GM18909 (cell line): ENCODE data around the gene AIG1.
"Not testable (repeated sequence)": the region's sequence is repeated elsewhere in the genome, so short reads cannot be mapped to it uniquely, and the experiment has no call there.

Experiments used
- ATAC-seq: cut with Tn5 transposase; IDR thresholded peaks from one replicate; pipeline ENCODE4 v1.9.1; 2021; ENCODE audit warnings: mild to moderate bottlenecking; ENCODE audit not compliant: unreplicated experiment, poor library complexity

AIG1 gene

GRCh38 chr6:143123941-143124340, 63.3 kb downstream of the AIG1 start:
- ATAC-seq = no peak

- ATAC-seq = no peak
Observed at GRCh38 chr6:143125455-143125854, 64.8 kb downstream of the AIG1 start.

GRCh38 chr6:143125864-143126573, 65.3 kb downstream of the AIG1 start:
- ATAC-seq = peak; percentile 60

GRCh38 chr6:143126574-143126941, 65.9 kb downstream of the AIG1 start:
- peak; percentile 90 for ATAC-seq

GRCh38 chr6:143127941-143128680, 67.4 kb downstream of the AIG1 start:
- ATAC-seq = no peak

- no peak for ATAC-seq
Observed at GRCh38 chr6:143128681-143129015, 68.0 kb downstream of the AIG1 start.

GRCh38 chr6:143130928-143131327, 70.2 kb downstream of the AIG1 start:
- ATAC-seq = no peak

GRCh38 chr6:143135325-143135724, 74.6 kb downstream of the AIG1 start:
- no peak for ATAC-seq

- no peak for ATAC-seq
Observed at GRCh38 chr6:143135797-143136561, 75.3 kb downstream of the AIG1 start.

- ATAC-seq = no peak
Observed at GRCh38 chr6:143136647-143137046, 76.0 kb downstream of the AIG1 start.

- ATAC-seq = no peak
Observed at GRCh38 chr6:143139239-143139784, 78.6 kb downstream of the AIG1 start.

- not testable (repeated sequence) for ATAC-seq
Observed at GRCh38 chr6:143139884-143140283, 79.2 kb downstream of the AIG1 start.

- no peak for ATAC-seq
Observed at GRCh38 chr6:143140767-143141166, 80.1 kb downstream of the AIG1 start.

- no peak for ATAC-seq
Observed at GRCh38 chr6:143141442-143141841, 80.8 kb downstream of the AIG1 start.

- no peak for ATAC-seq
Observed at GRCh38 chr6:143146186-143146851, 85.6 kb downstream of the AIG1 start.

- ATAC-seq = no peak
Observed at GRCh38 chr6:143149771-143150170, 89.1 kb downstream of the AIG1 start.

GRCh38 chr6:143150281-143150680, 89.6 kb downstream of the AIG1 start:
- no peak for ATAC-seq

- no peak for ATAC-seq
Observed at GRCh38 chr6:143151381-143151780, 90.7 kb downstream of the AIG1 start.

GRCh38 chr6:143155681-143156080, 95.0 kb downstream of the AIG1 start:
- no peak for ATAC-seq

GRCh38 chr6:143157131-143157530, 96.4 kb downstream of the AIG1 start:
- ATAC-seq = no peak
